IMR-90 (cell line): ENCODE measurements around the gene PTHLH. TPM values are rescaled to one million over a fixed set of nuclear protein-coding genes. Genes with fewer than 3 reads are reported as not detected.
A peak's percentile ranks its signal among the peaks of the same experiment; 100 is the strongest.

Experiments used
- ATAC-seq: fragments of 200-7000 bp; cut with Tn5 transposase; 2 replicates; pipeline ENCODE4 v1.9.1; 2020; ENCODE audit warnings: low read depth, mild to moderate bottlenecking, moderate library complexity
- BruUV-seq: library from RNA; stranded (reverse); fragments of 400-500 nt; replicated peaks from 2 replicates; lab custom pipeline; 2021; lab: Mats Ljungman, UMichigan
- CTCF ChIA-PET: fragments of 300-600 bp; formaldehyde crosslinking; extraction: SDS; loops from one replicate; lab custom pipeline; 2021; ENCODE audit warnings: antibody characterized with exemption; lab: Yijun Ruan, JAX
- POLR2A ChIA-PET: fragments of 300-600 bp; sonication (Branson Sonifier 250); formaldehyde crosslinking; loops from one replicate; lab custom pipeline; 2022; ENCODE audit warnings: antibody characterized with exemption; ENCODE audit not compliant: unreplicated experiment; lab: Charles Lee
- DNase-seq: peaks from one replicate; pipeline ENCODE4 v3.0.0; 2013
- H2AFZ ChIP-seq: replicated peaks from 2 replicates; pipeline ENCODE3; 2013; ENCODE audit warnings: low read length, mild to moderate bottlenecking; ENCODE audit not compliant: poor library complexity
- H2AK5ac ChIP-seq: 2 replicates; pipeline ENCODE4 v1.6.1; 2013; ENCODE audit warnings: low read depth, low read length, inconsistent platforms
- H2AK9ac ChIP-seq: replicated peaks from 2 replicates; pipeline ENCODE3; 2013; ENCODE audit warnings: mild to moderate bottlenecking, low read depth, low read length, moderate library complexity; ENCODE audit not compliant: poor library complexity
- H2BK120ac ChIP-seq: 2 replicates; pipeline ENCODE4 v1.6.1; 2013; ENCODE audit warnings: low read depth, low read length, inconsistent platforms
- H2BK15ac ChIP-seq: 3 replicates; pipeline ENCODE4 v1.6.1; 2013; ENCODE audit warnings: low read depth, low read length, inconsistent platforms
- H2BK20ac ChIP-seq: 2 replicates; pipeline ENCODE4 v1.6.1; 2013; ENCODE audit warnings: low read depth, mild to moderate bottlenecking, inconsistent platforms, low read length, moderate library complexity
- H2BK5ac ChIP-seq: 2 replicates; pipeline ENCODE4 v1.6.1; 2013; ENCODE audit warnings: mild to moderate bottlenecking, low read depth, low read length, inconsistent platforms; ENCODE audit not compliant: poor library complexity, severe bottlenecking
- H3K14ac ChIP-seq: replicated peaks from 2 replicates; pipeline ENCODE4 v1.6.1; 2013; ENCODE audit warnings: low read depth, low read length, inconsistent platforms
- H3K18ac ChIP-seq: 2 replicates; pipeline ENCODE4 v1.6.1; 2013; ENCODE audit warnings: low read depth, low read length, control low read depth
- H3K23ac ChIP-seq: 2 replicates; pipeline ENCODE4 v1.6.1; 2013; ENCODE audit warnings: low read depth, low read length, inconsistent platforms
- H3K27ac ChIP-seq: 2 replicates; pipeline ENCODE4 v1.5.1; 2013; ENCODE audit warnings: mild to moderate bottlenecking, control low read depth, low read length; ENCODE audit not compliant: insufficient read depth
- H3K27me3 ChIP-seq: 2 replicates; pipeline ENCODE4 v1.6.1; 2013; ENCODE audit warnings: low read length; ENCODE audit not compliant: control insufficient read depth, insufficient read depth
- H3K36me3 ChIP-seq: 2 replicates; pipeline ENCODE4 v1.6.1; 2013; ENCODE audit warnings: low read length, mixed read lengths; ENCODE audit not compliant: control insufficient read depth, insufficient read depth
- H3K4ac ChIP-seq: 2 replicates; pipeline ENCODE4 v1.6.1; 2013; ENCODE audit warnings: low read depth, low read length, inconsistent platforms
- H3K4me1 ChIP-seq: 2 replicates; pipeline ENCODE4 v1.6.1; 2013; ENCODE audit warnings: low read length, mixed read lengths; ENCODE audit not compliant: control insufficient read depth, insufficient read depth
- H3K4me2 ChIP-seq: 2 replicates; pipeline ENCODE4 v1.6.1; 2013; ENCODE audit warnings: low read depth, mild to moderate bottlenecking, control low read depth, low read length, moderate library complexity
- H3K4me3 ChIP-seq: 2 replicates; pipeline ENCODE4 v1.5.1; 2013; ENCODE audit warnings: low read depth, mild to moderate bottlenecking, control low read depth, low read length, moderate library complexity; ENCODE audit not compliant: insufficient read depth
- H3K56ac ChIP-seq: 2 replicates; pipeline ENCODE4 v1.6.1; 2013; ENCODE audit warnings: low read length, inconsistent platforms; ENCODE audit not compliant: insufficient read depth; ENCODE audit errors: extremely low read depth
- H3K79me1 ChIP-seq, 2 experiments: 2 replicates each; pipeline ENCODE4 v1.6.1; 2013; ENCODE audit warnings: low read length in 2 of 2, inconsistent platforms in 1 of 2, low read depth in 1 of 2
- H3K9ac ChIP-seq: 2 replicates; pipeline ENCODE4 v1.6.1; 2013; ENCODE audit warnings: low read depth, low read length, control low read depth
- H3K9me1 ChIP-seq: 2 replicates; pipeline ENCODE4 v1.6.1; 2013; ENCODE audit warnings: low read length, inconsistent platforms; ENCODE audit not compliant: insufficient read depth
- H3K9me3 ChIP-seq: 2 replicates; pipeline ENCODE4 v1.6.1; 2013; ENCODE audit warnings: low read length; ENCODE audit not compliant: control insufficient read depth, insufficient read depth
- H4K20me1 ChIP-seq: 2 replicates; pipeline ENCODE4 v1.6.1; 2013; ENCODE audit warnings: low read length, inconsistent platforms; ENCODE audit not compliant: insufficient read depth
- H4K5ac ChIP-seq: 2 replicates; pipeline ENCODE4 v1.6.1; 2013; ENCODE audit warnings: mild to moderate bottlenecking, low read depth, low read length, control low read depth
- H4K8ac ChIP-seq, 2 experiments: 2 replicates each; pipeline ENCODE4 v1.6.1; 2013; ENCODE audit warnings: low read depth in 2 of 2, low read length in 2 of 2, control low read depth in 1 of 2, inconsistent platforms in 1 of 2
- H4K91ac ChIP-seq: 2 replicates; pipeline ENCODE4 v1.6.1; 2013; ENCODE audit warnings: low read depth, low read length, inconsistent platforms; ENCODE audit not compliant: insufficient read depth
- CHD1 ChIP-seq: IDR thresholded peaks from 2 replicates; pipeline ENCODE4 v1.6.1; 2012; ENCODE audit warnings: low read depth, low read length, improper control_type of control experiment
- MAFK ChIP-seq: IDR thresholded peaks from 2 replicates; pipeline ENCODE4 v1.6.1; 2012; ENCODE audit warnings: low read depth, low read length, improper control_type of control experiment
- MAZ ChIP-seq: IDR thresholded peaks from 2 replicates; pipeline ENCODE4 v1.6.1; 2012; ENCODE audit warnings: low read depth, mild to moderate bottlenecking, low read length, improper control_type of control experiment, moderate library complexity, borderline replicate concordance
- RCOR1 ChIP-seq: IDR thresholded peaks from 2 replicates; pipeline ENCODE4 v1.6.1; 2012; ENCODE audit warnings: mild to moderate bottlenecking, low read length, improper control_type of control experiment; ENCODE audit not compliant: insufficient replicate concordance
- SMC3 ChIP-seq: fragments of 150-350 bp; IDR thresholded peaks from 2 replicates; pipeline ENCODE4 v1.6.1; 2016; ENCODE audit warnings: low read depth, mild to moderate bottlenecking, antibody characterized with exemption, low read length, moderate library complexity
- WGBS, 2 experiments: methylation state at CpG; one replicate each; pipeline versions ENCODE4 v1.1.5 to v1.1.7; 2013; ENCODE audit warnings: missing lambda C conversion rate in 2 of 2; ENCODE audit not compliant: insufficient read length in 1 of 2; ENCODE audit errors: extremely low coverage in 2 of 2; 5-methylcytosine and 5-hydroxymethylcytosine counted together
- dilution Hi-C: fragments of 300-500 bp; cut with HindIII; formaldehyde crosslinking; loops from one replicate; pipeline ENCODE4 v1.14.3; 2018; ENCODE audit warnings: low sequenced_read_pairs; ENCODE audit not compliant: unreplicated experiment
- in situ Hi-C: fragments of 300-500 bp; cut with MboI; formaldehyde crosslinking; loops from 3 replicates; pipeline ENCODE4 v1.14.3; 2019; ENCODE audit warnings: low sequenced_read_pairs, inconsistent platforms, mixed read lengths
- intact Hi-C: fragments of 100-400 bp; cut with micrococcal nuclease; formaldehyde crosslinking; loops from 2 replicates; pipeline ENCODE4 v1.10.0; 2022
- polyA plus RNA-seq, 3 experiments: library from polyadenylated mRNA; depleted of rRNA; stranded (reverse); fragments of >200 nt; gene quantifications; 2 replicates each; pipeline ENCODE4 v1.2.3, GENCODE V29; 2012; ENCODE audit warnings: low replicate concordance in 1 of 3
- total RNA-seq: library from RNA; depleted of rRNA; stranded (reverse); fragments of >200 nt; gene quantifications from 2 replicates; pipeline ENCODE4 v1.2.3, GENCODE V29; 2012
- TF ChIP-seq, protein P1 (sequence below): fragments of 150-350 bp; IDR thresholded peaks from 2 replicates; pipeline ENCODE4 v1.6.1; 2017; ENCODE audit warnings: mild to moderate bottlenecking, antibody characterized with exemption, low read length, low read depth

Gene PTHLH
- total and polyA plus RNA-seq, 2 of the 4 experiments (the other 2 are of a cell fraction) = 0.36 to 1.3 TPM

- H2BK15ac ChIP-seq = no peak overlapping the region
- dilution Hi-C loops = no loop called here
- no peak overlapping the region for H3K27ac ChIP-seq
- ChIA-PET POLR2A (no interaction called here), CTCF (interaction anchor here (1.7 kb wide), 1 partner anchor 115 kb away, joined by 5 read pairs; no protein-coding TSS in a partner anchor)
- no peak overlapping the region for H4K8ac ChIP-seq
- H3K79me1 ChIP-seq = no peaks in the 10 kb centered on the region
- no peak overlapping the region for H3K4me3 ChIP-seq
- no peak for ATAC-seq
- H2BK5ac ChIP-seq = no peak overlapping the region
- WGBS, 2 experiments = no CpG with 5 or more reads among the region's 3 CpGs
- in situ Hi-C loops = no loop called here
- H2AK5ac ChIP-seq = no peak overlapping the region
- intact Hi-C loops = no loop called here
- no peak overlapping the region for H2AK9ac ChIP-seq
- H3K4me1 ChIP-seq = no peaks in the 10 kb centered on the region
- no peak overlapping the region for H3K56ac ChIP-seq
- H3K4ac ChIP-seq = no peak overlapping the region
- peak; percentile 54 for DNase-seq
- no peak overlapping the region for H2AFZ ChIP-seq
- no peak overlapping the region for H3K4me2 ChIP-seq
- no peaks in the 10 kb centered on the region for H4K20me1 ChIP-seq
- H3K27me3 ChIP-seq = no peaks in the 10 kb centered on the region
- H4K5ac ChIP-seq = no peak overlapping the region
- H3K14ac ChIP-seq = no peak overlapping the region
- no peak overlapping the region for H3K23ac ChIP-seq
- H2BK20ac ChIP-seq = no peak overlapping the region
- no peak overlapping the region for H3K9ac ChIP-seq
- BruUV-seq = no TSS peak
- H3K9me3 ChIP-seq = no peaks in the 10 kb centered on the region
- no peak overlapping the region for H2BK120ac ChIP-seq
- no peak overlapping the region for H4K91ac ChIP-seq
- TF ChIP-seq, protein P1, sequence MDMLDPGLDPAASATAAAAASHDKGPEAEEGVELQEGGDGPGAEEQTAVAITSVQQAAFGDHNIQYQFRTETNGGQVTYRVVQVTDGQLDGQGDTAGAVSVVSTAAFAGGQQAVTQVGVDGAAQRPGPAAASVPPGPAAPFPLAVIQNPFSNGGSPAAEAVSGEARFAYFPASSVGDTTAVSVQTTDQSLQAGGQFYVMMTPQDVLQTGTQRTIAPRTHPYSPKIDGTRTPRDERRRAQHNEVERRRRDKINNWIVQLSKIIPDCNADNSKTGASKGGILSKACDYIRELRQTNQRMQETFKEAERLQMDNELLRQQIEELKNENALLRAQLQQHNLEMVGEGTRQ = no peak
- TF ChIP-seq CHD1 = no peak
- no peak for TF ChIP-seq MAFK
- no peak for TF ChIP-seq SMC3
- TF ChIP-seq MAZ = no peak
- no peak for TF ChIP-seq RCOR1
- no peaks in the 10 kb centered on the region for H3K36me3 ChIP-seq
- no peak overlapping the region; the same call in 1 of the 2 replicates for H3K18ac ChIP-seq
- no peaks in the 10 kb centered on the region for H3K9me1 ChIP-seq
These were observed 36.3 kb downstream of the PTHLH start for GRCh38 chr12:27936196-27936595.
